HEK293T (cell line): ENCODE results near the gene NMNAT2.

ENCODE experiments used
- BHLHE40 ChIP-seq: fragments of 450-650 bp; IDR thresholded peaks from 2 replicates; pipeline ENCODE4 v1.6.1; 2016; ENCODE audit warnings: mild to moderate bottlenecking, moderate library complexity, borderline replicate concordance
- FOXM1 ChIP-seq: fragments of 450-650 bp; IDR thresholded peaks from 2 replicates; pipeline ENCODE4 v1.6.1; 2017; ENCODE audit warnings: mild to moderate bottlenecking, borderline replicate concordance
- HDGF ChIP-seq: fragments of 450-650 bp; IDR thresholded peaks from 2 replicates; pipeline ENCODE4 v1.6.1; 2017; ENCODE audit warnings: antibody characterized with exemption, borderline replicate concordance
- SP1 ChIP-seq: fragments of 450-650 bp; IDR thresholded peaks from 2 replicates; pipeline ENCODE4 v1.6.1; 2017

DNA sequence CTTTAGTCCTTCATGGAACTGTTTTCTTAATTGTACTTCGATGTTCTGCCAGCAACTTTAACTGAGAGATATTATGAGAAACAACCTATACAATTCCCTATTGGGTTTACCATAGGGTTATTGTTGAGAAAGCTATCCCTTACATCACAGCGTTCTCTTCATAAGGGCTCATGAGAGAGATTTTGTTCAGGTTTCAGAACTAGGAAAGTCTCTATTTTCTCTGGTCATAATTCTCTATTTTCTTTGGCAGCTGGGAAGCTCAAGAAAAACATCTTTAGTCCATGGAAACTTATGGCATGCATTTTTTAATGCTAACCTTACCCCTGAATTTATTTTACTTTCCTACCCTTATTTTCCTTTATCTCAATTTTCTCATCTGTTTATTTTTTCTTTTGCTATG lies 38.2 kb downstream of the NMNAT2 start:
- TF ChIP-seq SP1 (no peak), HDGF (no peak), BHLHE40 (no peak), FOXM1 (no peak)
